HG03342 (cell line): ENCODE results near the gene GALNT10.

Experiments used
- ATAC-seq: cut with Tn5 transposase; IDR thresholded peaks from one replicate; pipeline ENCODE4 v1.9.1; 2021; ENCODE audit warnings: mild to moderate bottlenecking, moderate library complexity; ENCODE audit not compliant: unreplicated experiment

The GALNT10 gene

DNA sequence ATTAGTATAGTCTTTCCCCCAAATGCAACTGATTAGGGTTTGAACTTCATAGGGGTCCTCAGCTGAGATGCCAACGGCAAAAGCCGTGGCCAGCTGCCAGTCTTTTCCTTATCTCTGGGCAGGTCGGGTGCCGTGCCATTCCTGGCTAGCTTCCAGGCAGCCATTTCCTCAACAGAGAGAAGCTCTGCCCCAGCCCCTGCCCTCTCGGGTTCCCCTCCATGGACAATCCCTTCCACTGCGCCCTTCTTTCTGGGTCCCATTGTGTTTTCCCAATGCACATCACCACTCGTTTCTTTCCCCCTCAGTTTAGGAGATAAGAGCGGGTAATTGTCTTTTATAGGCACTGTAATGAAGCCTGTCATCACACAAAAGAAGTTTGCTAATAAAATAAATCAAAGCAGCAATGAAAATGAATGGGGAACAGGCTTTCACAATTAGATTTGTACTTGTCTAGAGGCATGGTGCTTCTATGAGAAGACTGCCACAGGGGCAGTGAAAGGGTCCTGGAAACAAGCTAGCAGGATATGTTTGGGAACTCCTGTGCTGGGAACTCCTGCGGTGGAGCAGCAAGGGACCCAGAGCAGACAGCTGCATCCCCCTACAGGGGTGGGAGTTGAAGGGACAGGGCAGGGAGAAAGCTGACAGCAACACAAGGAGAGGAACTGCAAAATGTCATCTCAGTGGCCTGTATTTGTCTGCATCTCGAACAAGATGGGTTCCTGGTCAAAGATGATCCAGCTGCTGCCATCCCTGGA lies 207.3 kb downstream of the GALNT10 start:
- no peak for ATAC-seq

DNA sequence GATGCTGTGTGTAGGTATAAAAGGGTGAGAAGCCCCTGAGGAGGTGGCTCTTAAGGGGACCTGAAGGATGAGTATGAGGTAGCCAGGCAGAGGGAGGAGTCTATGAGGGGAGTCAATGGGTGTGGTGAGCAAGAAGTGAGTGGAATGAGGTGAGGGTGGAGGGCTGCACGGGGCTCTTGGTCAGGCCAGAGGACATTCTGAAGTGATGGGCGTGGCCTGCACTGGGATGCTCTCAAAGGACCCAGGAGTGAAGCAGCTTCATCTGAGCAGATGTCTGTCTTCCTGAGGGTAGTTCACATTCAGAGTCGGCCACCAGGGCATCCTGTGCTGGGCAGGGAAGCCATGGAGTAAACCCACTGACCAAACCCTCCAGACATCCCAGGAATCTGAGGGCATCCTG lies 210.1 kb downstream of the GALNT10 start:
- ATAC-seq: no peak

DNA sequence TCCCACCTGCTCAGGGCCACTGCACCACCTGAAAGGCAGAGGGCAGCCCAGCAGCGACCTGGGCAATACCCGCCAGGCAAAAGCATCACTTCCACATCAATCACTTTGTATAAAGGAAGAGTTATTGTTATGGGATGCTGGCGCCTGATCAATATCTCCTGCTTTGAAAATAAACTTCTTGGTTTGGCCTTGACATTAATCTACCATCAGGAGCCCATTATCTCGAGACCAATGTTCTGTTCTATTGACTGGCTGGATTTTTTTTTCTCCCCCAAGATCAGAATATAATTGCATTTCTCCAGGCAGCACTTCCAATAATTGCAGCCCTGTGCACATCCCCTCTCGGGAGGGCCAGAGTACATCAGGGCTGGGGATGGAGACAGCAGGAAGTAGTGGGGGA lies 210.8 kb downstream of the GALNT10 start:
- ATAC-seq: no peak

DNA sequence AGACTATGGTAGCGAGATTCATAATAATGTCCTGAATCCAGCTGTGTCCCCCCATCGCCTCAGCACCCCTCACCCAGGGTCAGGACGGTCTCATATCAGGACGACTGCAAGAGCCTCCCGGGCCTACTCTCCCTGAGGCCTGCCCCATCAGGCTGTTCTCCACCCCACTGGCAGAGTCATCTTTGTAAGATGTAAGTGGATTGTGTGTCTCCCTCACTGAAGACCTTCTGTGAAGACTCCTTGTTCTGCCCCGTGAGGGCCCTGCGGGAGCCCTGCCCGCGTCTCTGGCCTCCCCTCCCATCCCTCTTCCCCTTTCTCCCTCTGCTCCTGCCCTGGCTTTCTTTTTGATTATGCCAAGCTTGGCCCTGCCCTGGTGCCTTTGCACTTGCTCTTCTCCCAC lies 211.4 kb downstream of the GALNT10 start:
- no peak for ATAC-seq

DNA sequence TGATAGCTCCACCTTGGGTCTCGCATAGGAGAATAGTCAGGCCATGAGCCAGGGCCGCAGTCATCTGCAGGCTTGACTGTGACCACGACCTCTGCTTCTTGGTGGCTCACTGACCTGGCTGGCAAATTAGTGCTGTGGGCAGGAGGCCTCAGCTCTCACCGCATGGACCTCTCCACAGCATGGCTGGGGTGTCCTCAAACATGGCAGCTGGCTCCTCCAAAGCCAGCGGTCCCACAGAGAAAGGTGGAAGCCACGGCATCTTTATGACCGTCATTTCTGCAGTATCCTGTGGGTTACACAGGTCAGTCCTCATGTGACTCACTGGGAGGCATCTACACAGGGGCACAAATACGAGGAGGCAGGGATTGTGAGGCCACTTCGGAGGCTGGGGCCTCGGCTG lies 212.1 kb downstream of the GALNT10 start:
- ATAC-seq: no peak

DNA sequence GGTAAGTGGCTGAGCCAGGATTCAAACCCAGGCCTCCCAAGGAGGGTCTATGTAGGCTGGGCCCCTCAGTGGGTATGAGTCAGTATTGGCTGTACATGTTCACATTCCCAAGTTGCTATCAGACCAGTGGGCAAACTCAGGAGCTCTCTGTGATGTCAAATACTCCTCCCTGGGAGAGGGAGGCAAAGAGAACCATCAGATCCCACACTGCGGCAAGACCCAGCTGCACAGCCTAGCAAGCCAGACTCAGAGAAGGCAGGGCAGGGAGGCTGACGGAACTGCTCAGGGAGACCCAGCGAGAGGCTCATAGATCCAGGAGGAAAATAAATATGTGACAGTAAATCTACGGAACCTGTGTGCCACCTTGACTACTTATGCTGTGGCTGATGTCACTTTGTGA lies 212.7 kb downstream of the GALNT10 start:
- ATAC-seq: no peak

DNA sequence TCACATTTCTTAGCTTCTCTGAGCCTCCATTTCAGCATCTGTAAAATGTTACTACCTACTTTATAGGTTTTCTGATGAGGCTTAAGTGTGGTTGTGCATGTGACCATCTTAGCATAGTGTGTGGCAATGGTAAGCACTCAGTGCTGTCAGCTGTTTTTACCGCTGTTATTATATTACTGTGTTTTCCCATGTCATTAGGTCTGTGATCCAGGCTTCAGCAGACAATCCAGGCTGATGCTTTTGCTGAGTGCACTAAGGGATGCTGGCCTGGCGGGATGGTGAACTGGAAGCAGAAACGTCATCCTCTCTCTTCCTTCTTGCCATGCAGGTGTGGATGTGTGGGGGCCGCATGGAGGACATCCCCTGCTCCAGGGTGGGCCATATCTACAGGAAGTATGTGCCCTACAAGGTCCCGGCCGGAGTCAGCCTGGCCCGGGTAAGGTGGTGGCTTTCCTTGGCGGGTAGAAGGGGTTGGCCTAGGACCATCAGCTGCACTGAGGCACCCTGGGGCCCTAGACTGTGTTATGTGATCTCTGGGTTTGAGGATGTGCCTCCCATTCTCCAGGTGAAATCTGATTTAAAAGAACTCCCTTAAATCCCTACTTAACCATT lies 213.3 kb downstream of the GALNT10 start:
- ATAC-seq: no peak

DNA sequence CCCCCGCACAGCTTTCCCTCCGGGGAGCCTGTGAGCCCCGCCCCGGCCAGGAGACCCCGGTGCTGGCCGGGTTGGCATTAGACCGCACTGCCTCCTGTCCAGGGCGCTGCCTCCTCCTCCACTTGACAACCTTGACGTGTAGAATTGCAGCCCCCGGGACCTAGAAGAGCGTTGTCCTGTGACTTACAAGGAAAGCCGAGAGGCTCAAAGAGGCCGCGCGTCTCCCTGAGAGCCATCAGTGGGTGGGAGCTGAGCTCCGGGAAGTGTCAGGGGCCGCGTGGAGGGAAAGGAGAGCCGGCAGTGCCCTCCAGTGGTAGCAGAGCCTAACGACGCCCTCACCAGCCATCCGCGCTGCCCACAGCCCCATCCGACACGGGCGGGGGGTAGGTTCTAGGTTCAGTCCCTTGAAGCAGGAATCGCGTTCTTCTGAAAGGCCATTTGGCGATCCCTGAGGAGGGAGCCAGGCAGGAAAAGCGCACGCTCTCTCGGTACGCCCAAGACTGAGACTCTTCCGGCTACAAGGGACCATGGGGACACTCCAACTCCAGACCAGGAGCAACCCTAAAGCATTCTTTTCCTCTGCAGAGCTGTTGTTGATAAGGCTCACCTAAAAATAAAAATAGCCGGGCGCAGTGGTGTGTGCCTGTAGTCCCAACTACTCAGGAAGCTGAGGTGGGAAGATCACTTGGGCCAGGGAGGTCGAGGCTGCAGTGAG lies 214.7 kb downstream of the GALNT10 start:
- ATAC-seq: peak; percentile 96

DNA sequence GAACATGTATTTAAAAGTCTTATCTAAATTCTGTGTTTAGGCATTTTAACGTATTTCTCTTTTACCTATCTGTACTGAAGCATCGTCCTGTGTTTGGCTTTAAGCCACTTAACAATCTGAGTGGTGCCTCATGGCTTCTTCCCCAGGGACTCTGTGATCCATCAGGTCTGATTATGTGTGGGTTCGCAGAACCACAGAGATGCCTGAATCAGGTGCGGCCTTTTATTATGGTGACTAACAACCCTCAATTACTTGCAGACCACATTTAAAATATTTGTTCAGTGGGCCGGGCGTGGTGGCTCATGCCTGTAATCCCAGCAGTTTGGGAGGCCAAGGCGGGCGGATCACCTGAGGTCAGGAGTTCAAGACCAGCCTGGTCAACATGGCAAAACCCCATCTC lies 215.7 kb downstream of the GALNT10 start:
- ATAC-seq: no peak

DNA sequence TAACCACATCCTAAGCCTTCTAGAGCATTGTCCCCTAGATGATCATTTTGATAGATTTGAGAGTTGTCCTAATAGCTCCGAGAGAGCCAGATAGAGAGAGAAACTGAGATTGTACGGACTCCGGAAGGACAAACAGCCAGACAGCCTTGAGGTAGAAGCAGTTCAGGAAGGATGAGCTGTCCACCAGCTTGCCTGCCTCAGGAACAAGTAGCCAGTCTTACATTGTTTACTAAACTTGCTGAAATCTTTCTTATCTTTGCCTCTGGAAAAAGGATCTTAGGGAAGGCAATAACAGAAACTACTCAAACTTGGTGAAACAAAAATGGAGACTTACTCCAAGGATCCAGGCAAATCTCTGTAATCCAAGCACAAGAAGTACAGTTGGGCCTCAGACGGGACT lies 216.3 kb downstream of the GALNT10 start:
- no peak for ATAC-seq

DNA sequence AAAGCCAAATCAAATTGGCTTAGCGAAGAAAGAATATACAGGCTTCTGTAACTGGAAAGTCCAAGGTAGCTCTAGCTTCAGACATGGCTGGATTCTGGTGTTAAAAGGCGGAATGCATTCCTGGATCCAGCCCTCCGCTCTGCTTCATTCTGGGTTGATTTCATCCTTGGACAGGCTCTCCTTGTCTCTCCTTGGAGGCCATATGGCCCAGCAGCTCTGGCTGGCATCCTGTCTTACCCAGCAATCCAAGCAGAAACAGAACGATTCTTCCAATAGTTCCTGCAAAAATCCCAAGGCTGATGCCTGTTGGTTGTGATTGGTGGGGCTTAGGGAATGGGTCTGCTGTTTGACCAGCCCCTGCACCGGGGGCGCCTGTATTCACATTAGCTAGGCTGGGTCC lies 218.3 kb downstream of the GALNT10 start:
- ATAC-seq: no peak

DNA sequence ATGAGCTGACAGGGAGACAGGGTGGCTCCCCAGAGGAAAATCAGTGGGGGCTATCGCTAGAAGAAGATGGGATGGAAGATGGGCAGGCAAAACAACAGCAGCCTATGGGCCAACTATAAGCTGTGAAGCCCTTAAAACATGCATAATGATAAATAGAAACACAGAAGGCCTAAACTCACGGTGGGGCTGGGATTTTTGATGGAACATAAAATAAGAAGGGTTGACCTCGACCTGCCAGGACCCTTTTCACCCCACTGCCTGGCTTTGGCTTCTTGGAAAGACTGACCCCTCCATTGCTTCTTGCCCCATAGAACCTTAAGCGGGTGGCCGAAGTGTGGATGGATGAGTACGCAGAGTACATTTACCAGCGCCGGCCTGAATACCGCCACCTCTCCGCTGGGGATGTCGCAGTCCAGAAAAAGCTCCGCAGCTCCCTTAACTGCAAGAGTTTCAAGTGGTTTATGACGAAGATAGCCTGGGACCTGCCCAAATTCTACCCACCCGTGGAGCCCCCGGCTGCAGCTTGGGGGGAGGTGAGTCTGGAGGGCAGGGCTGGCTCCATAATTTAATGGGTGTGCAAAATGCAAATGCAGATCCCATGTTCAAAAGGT lies 218.8 kb downstream of the GALNT10 start:
- ATAC-seq: no peak

DNA sequence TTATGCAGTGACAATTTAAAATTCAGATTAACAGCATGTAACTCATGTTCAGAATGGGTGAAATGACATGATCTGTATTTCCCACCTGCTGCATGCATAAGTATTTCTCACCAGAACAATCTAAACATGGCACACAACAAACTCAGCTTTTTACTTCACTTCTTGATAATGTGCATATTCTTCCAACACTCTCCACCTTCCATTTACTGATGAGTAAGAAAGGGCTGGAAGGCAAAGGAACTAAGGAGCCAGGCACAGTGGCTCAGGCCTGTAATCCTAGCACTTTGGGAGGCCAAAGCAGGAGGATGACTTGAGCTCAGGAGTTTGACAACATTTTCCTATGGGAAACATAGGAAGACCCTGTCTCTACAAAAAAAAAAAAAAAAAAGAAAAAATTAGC lies 219.5 kb downstream of the GALNT10 start:
- ATAC-seq: no peak

DNA sequence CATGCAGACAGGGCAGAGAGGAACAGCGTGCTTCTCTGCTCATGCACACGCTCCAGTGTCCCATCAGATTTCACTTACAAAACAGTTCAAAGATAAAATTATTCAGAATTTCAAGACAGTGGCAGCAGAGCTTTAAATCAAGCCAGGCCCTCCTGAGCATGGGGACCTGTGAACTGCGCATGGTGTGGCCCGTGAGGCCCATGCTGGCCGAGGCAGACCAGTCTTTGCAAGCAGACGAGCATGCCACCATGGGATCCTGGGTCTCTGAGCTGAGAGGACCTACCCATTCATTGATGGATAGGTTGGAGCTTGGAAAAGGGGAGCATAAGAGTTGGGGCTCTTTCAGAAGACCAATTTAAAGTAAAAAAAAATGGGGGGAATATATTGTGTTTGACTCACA lies 220.3 kb downstream of the GALNT10 start:
- ATAC-seq: no peak

DNA sequence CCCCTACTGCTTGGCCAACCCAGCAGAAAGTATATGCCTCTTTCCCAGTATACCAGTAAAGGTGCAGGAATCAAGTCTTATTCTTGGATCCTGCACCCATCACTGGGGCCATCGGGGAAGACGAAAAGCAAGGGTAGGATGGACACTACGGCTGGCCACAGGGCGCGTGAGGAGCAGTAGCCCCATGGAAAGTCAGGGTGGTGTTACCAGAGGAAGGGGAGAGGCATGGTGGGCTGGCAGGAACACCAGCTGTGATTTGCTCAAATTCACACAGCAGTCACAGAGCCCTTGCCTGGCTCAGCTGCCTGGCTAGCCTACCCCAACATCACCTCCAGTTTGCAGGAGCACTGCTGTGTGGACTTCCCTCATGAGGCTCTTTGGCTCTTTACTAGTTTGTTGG lies 220.8 kb downstream of the GALNT10 start:
- ATAC-seq: no peak

DNA sequence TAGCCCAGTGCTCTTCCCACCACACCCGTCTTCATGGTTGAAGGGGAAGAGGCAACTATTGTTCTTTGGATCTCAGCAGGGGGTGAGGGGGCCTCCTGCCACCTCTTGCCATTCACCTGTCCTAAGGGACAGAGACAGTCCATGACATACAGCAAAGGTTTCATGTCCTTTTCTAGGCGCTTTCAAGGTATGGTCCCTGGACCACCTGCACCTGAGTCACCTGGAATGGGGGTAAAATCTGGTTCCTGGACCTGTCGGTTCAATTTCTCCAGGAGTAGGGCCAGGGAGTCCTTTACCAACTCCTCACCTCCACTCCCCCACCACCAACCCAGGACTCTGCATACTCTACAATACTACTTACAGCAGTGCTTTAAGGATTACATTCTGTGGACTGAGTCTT lies 221.8 kb downstream of the GALNT10 start:
- no peak for ATAC-seq

DNA sequence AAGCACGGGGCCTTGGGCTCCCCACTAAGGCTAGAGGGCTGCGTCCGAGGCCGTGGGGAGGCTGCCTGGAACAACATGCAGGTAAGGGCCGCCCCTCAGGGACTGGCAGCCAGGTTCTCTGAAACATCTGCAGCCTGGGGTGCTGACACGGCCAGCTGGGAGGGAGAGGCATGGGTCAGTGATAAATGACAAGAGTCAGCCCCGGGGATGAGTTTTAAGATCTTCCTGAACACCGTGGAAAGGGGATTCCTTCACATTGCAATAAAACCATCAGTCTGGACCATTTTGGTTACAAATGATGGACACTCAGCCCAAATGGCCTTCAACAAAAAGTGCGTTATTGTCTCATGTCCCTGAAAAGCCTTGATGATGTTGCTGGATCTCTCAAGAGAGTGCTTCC lies 222.4 kb downstream of the GALNT10 start:
- ATAC-seq: no peak

DNA sequence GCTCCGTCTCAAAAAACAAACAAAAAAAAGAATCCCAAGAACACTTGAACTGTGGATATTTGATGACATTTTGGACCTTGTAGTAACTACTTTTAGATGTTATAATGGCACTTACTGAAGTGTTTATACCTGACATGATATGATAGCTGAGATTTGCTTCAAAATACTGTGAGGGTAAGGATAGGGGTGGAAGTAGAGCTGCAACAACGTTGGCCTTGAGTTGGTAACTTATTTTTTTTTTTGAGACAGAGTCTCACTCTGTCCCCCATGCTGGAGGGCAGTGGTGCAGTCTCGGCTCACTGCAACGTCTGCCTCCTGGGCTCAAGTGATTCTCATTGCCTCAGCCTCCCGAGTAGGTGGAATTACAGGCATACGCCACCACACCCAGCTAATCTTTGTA lies 224.6 kb downstream of the GALNT10 start:
- ATAC-seq: no peak

DNA sequence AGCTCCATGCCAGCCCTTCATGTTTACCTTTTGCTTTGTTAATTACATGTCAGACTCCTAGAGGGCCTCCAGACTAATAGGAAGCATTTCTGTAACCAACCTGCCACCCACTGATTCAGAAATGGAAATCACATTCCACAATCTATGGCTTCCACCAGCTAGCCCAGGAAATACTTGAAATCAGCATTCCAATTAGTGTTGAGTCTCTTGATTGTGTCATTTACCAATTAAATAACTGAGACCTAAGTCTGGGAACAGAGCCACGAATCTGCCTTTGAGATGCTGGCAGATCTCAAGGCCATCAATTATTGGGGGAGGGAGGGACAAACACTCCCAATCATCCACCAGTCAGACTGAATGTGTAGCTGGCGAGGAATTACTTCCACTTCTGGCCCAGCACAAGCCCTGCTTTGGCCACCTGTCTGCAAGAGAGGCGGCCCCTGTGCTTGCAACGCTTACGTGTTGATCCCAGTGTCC lies 227.8 kb downstream of the GALNT10 start:
- ATAC-seq: no peak

DNA sequence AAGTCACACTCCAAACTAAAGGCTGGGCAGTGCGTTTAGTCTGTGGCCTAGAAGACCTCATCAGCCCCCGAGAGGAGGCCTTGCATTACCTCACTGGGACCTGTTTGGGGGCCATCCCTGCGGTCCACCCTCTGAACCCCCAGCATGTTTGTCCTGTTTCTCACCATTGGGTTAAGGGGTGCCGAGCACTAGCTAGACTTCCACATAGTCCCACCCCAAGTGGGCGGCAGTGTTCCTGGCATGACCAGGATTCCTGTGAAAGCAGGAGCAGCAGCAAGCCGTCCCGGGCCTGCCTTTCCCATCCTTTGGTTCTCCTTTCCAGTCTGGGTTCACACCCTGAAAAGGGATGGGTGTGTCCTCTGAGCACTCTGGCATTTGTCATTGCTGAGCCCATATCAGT lies 228.7 kb downstream of the GALNT10 start:
- no peak for ATAC-seq

DNA sequence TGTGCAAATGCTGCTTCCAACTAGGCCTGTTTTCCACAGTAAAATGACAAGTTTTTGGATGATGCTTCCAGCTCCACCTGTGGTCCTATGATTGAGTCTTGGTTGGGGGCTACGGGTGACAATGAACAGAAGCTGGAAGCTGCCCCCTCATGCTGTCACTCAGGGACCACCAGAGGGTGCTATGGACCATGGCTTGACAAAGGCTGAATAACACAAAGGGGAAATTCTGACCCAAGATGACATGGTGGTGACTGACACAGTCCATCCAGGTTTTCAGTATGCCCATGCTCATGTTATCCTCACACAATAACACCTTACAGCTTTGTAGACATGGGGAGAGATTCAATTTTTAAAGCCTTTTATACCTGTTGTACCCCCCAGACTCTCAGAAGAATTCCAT lies 231.3 kb downstream of the GALNT10 start:
- ATAC-seq: peak; percentile 52

DNA sequence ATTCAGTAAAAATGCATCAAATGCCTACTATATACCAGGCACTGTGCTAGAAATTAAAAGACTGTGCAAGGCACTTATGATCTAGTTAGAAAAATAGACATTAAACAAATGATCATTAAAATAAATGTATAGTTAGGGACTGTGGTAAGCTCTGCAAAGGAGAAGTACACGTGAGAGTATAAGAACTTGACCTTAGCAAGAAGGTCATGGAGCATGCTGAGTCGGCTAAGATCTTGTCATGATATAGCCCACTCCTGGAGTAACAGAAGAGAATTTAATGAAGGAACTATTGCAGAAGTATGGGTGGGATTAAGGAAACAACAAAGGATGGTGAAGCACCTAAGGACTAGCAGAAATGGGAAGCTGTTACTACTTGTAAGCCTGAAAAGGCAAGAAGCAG lies 231.8 kb downstream of the GALNT10 start:
- no peak for ATAC-seq
